Activated gamma-delta T cell treated with anti-CD3 and anti-CD28 coated beads, Interleukin-2, amount 50 U/mL, for 16 hours (primary cell): ENCODE data around the gene ATXN1.
"Not testable (repeated sequence)": the region's sequence is repeated elsewhere in the genome, so short reads cannot be mapped to it uniquely, and the experiment has no call there.

ENCODE experiments used
- DNase-seq: peaks from one replicate; pipeline ENCODE4 v3.0.0-alpha.2; 2020; ENCODE audit warnings: low read depth

Gene ATXN1

GRCh38 chr6:16644540-16645250 is 116.6 kb downstream of the ATXN1 start:
- DNase-seq, result no peak

DNA sequence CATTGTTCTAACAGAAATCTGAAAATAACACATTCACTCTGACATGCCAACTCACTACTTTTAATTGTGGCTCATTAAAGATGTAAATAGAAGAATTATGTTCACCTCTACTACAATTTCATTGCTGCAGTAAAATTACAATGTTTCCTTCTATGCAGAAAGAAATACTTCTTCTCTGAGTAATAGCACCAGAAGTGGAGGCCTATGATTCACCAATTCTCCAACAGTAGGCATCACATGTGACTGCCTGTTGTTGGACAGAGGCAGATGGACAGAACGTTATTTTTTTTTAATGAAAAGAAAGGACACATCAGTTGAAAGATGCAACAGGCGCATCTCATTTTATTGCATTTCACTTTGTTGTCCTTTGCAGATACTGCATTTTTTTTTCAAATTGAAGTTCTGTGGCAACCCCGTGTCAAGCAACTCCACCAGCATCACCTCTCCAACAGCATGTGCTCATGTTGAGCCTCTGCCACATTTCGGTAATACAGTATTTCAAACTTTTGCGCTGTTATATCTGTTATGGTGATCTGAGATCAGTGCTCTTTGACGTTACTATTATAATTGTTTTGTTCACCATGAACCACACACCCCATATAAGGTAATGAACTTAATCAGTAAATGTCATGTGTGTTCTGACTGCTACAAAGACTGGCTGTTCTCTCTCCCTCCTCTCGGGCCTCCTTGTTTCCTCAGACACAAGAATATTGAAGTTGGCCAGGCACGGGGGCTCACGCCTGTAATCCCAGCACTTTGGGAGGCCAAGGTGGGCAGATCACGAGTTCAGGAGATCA is 121.4 kb downstream of the ATXN1 start:
- DNase-seq, result no peak

DNA sequence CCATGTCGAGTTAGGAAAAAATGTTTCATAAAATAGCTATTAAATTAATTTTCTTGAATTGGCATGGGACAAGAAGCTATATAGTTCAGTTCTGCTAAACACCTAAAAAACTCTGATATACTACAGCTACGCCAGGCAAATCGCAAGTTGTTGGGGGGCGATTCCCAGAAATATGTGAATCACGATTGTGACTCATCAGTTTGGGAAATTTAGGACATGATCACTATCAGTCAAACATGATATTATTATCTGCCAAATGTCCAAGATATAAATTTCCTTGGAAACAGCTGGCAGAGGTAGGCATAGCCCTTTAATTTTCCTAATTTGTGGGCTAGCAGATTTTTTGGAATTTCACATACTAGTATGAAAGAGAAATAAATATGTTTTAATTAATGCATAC is 123.6 kb downstream of the ATXN1 start:
- no peak for DNase-seq

- no peak for DNase-seq
Observed at GRCh38 chr6:16635810-16636602, 125.3 kb downstream of the ATXN1 start.

- no peak for DNase-seq
Observed at GRCh38 chr6:16635291-16635809, 125.9 kb downstream of the ATXN1 start.

DNA sequence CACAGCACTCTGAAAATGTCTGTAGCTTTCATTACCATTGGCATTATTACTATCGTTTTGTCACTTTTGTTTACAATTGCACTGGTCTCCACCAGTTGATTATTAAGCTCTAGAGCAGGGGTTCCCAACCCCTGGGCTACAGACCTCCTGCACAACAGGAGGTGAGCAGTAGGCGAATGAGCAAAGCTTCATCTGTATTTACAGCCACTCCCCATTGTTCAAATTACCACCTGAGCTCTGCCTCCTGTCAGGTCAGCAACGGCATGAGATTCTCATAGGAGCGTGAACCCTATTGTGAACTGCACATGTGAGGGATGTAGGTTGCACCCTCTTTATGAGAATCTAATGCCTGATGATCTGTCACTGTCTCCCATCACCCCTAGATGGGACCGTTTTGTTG is 126.4 kb downstream of the ATXN1 start:
- no peak for DNase-seq

DNA sequence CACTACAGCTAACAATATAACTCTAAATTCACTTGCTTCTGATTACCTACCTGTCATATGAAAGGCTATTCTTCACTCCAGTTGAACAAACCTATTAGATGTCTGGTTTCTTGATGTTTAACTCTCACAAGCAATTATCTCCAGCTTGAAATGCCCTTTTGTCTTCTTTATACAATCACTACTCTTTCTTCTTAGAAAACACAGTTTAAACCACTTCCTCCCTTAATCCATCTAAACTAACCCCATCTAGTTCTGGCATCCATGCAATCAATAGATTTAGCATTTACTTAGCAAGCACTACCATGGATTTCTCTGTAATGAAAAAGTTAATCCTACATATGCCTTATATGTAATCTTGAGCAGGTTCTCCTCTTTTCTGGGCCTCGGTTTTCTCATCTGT is 127.3 kb downstream of the ATXN1 start:
- DNase-seq, result no peak

DNA sequence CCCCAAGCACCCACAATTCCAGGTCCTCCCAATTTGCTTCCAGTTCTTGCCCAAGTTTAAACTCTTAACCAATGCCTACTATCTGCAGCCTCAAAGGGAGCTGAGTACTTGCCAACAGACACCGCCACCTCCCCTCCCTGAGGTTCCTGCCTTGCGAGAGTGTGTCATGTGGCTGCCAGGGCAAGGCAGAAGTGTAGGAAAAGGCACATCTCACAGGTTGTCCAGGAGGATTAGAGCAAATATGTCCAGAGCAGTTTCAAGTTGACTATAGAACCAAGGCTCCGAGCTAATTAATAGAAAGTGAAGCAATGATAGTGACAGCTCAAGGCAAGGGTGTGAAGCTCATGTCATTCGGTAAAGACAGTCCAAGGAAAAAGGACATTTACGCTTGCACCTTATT is 127.8 kb downstream of the ATXN1 start:
- DNase-seq, result no peak

- DNase-seq, result no peak
Observed at GRCh38 chr6:16632101-16632500, 129.2 kb downstream of the ATXN1 start.

GRCh38 chr6:16630026-16630643 is 131.1 kb downstream of the ATXN1 start:
- no peak for DNase-seq

- not testable (repeated sequence) for DNase-seq
Observed at GRCh38 chr6:16628580-16628979, 132.7 kb downstream of the ATXN1 start.

- no peak for DNase-seq
Observed at GRCh38 chr6:16626650-16627049, 134.6 kb downstream of the ATXN1 start.

- DNase-seq, result no peak
Observed at GRCh38 chr6:16625291-16626265, 135.7 kb downstream of the ATXN1 start.

DNA sequence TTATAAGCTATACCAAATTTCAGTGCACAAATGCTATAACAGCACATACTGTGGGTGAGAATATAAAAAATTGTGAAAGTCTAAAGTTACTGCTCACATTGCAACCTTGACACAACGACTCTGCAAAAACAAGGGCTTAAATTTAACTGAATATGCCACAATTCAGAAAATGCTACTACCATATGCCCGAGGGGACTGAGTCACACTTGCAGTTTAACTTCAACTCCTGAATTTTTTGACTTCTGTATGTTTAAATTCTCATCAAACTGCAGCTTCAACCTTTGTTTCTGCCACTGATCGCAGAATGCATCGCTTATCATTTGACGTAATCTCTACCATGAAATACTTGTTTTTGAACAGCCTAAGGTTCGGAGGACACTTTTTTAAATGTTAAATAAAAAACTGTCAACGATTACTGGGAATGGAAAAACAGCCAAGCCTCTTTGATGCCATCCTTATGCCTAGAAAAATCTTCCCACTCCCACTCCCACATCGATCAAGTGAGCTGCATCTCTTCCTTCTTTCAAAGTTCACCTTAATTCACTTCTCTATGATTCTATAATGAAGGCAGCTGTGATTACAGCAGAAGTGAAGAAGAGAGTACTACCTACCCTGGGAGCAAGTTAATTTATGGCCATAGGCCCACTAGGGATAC is 136.5 kb downstream of the ATXN1 start:
- DNase-seq, result no peak

DNA sequence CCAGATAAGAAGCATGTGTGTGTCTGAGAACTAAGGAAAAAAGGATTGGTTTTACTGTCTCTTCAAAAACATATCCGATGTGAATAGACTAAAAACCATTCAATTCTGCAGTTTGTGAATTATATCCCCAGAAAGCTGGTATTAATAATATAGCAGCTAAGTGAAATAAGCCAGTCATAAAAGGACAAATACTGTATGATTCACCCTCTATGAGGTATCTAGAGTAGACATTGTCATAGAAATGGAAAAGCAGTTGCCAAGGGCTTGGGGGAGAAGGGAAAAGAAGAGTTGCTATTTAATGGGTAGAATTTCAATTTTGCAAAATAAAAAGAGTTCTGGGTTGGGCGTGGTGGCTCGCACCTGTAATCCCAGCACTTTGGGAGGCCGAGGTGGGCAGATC is 137.5 kb downstream of the ATXN1 start:
- DNase-seq, result no peak

- DNase-seq, result no peak
Observed at GRCh38 chr6:16623029-16623653, 138.1 kb downstream of the ATXN1 start.

DNA sequence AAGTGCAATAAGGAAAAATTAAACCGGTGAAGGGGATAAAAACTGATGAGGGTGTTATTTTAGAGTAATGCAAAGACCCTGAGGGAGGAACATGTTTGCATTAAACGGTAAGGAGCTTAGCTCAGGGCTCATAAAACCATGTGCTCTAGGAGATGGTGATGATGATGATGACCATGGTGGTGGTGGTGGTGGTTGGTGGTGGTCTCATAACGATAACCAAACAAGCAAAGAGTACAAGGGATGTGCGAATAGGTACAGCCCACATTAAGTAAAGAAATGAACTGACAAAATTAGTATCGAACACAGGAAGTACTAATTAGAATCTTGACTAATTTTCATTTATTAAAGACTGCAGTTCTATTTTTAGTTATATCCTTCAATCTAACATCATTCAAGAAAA is 139.1 kb downstream of the ATXN1 start:
- no peak for DNase-seq

DNA sequence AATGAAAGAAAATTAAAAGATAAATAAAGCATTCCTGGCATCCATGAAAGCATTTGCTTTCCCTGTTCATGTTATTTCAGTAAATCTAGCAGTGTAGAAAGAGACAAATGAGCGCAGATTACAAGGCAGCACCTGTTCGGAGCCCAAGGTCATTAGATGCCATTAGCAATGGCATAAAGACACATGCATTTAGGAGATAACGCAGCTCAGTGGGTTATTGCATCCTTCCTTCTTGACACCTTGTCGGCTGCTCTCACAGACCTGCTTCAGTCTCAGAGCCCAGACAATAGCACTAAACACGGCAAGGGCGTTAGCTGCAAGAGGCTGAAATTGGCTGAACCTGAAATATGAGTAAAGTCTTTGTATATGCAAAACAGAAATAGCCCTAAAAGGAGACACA is 140.3 kb downstream of the ATXN1 start:
- DNase-seq, result no peak

GRCh38 chr6:16619777-16620176 is 141.5 kb downstream of the ATXN1 start:
- no peak for DNase-seq

GRCh38 chr6:16618962-16619361 is 142.3 kb downstream of the ATXN1 start:
- no peak for DNase-seq
